A549 (cell line): ENCODE data around the gene KRTAP5-2.

Experiments
- HOXB5 ChIP-seq: fragments of 250-450 bp; sonication (Bioruptor Pico); IDR thresholded peaks from 2 replicates; pipeline ENCODE4 v1.5.0; 2020; ENCODE audit warnings: mild to moderate bottlenecking, moderate library complexity
- TF ChIP-seq, protein P1 (sequence below): fragments of >200 bp; sonication (Bioruptor Twin); formaldehyde crosslinking; IDR thresholded peaks from 3 replicates; pipeline ENCODE4 v1.5.1; 2016

DNA sequence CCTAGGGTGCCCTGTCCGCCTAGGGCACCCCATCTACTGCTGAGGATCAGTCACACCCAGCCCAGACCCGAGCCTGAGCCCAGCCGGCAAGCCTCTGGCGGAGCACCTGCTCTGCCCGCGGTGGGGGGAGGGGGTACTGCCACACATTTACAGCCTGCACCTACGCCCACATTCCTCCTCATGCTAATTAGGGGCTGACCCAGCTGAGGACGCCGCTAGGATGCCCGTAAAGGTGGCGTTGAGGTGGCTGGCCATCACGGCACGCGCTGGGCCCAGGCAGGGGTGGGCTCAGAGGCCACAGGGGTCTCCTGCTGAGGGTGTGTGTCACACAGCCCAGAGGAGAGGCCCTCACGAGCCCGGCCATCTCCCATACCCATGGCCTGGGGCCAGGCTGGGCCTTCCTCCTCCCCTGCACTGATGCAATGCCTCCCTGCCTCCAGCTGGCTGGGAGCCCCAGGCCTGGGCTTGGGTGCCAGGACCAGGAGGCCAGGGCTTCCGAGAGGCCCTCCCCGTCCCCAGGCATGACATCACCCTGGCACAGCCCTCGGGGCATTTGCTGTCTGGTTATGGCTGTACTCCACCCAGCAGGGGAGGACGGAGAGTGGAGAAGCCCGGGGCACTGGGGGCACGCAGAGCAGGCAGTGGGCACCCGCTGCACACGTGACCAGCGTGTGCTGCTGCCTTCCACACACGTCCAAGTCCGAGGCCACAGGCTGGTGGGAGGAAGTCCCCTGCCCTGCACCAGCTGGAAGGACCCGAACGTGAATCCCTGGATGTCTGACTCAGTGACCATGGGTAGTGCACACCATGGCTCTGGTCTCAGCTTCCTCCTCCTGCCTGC lies 38.8 kb downstream of the KRTAP5-2 start:
- no peak for TF ChIP-seq HOXB5 (CRISPR knock-in tag)
- TF ChIP-seq, protein P1, sequence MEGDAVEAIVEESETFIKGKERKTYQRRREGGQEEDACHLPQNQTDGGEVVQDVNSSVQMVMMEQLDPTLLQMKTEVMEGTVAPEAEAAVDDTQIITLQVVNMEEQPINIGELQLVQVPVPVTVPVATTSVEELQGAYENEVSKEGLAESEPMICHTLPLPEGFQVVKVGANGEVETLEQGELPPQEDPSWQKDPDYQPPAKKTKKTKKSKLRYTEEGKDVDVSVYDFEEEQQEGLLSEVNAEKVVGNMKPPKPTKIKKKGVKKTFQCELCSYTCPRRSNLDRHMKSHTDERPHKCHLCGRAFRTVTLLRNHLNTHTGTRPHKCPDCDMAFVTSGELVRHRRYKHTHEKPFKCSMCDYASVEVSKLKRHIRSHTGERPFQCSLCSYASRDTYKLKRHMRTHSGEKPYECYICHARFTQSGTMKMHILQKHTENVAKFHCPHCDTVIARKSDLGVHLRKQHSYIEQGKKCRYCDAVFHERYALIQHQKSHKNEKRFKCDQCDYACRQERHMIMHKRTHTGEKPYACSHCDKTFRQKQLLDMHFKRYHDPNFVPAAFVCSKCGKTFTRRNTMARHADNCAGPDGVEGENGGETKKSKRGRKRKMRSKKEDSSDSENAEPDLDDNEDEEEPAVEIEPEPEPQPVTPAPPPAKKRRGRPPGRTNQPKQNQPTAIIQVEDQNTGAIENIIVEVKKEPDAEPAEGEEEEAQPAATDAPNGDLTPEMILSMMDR, result no peak
